Loucy (cell line): ENCODE data around the gene C22orf15.

Source experiments
- EZH2phosphoT487 ChIP-seq: fragments of 200-600 bp; IDR thresholded peaks from 2 replicates; pipeline ENCODE4 v1.6.1; 2018; ENCODE audit warnings: antibody characterized with exemption, mild to moderate bottlenecking, moderate library complexity, borderline replicate concordance
- TF ChIP-seq, protein P1 (sequence below): fragments of 200-600 bp; sonication (generic); conservative IDR thresholded peaks from 2 replicates; pipeline ENCODE4 v1.5.1; 2014; ENCODE audit warnings: mild to moderate bottlenecking, antibody characterized with exemption, low read length

DNA sequence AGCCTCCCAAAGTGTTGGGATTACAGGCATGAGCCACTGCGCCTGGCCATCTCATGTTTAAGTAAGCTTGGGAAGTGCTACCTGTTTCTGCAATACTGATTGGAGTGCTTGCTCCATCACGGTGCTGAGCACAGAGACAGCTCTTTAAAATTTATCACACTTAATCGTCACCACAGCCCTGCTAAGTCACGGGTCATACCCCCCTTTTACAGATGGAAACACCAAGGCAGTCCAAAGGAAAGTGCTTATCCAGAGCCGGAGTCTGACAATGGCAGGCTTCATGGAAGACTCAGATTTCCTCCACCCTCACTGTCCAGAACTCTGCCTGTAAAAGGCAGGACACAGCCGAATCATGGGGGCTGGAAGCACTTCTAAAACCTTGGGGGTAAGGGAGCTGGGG is 2.7 kb upstream of the C22orf15 start:
- TF ChIP-seq, protein P1, sequence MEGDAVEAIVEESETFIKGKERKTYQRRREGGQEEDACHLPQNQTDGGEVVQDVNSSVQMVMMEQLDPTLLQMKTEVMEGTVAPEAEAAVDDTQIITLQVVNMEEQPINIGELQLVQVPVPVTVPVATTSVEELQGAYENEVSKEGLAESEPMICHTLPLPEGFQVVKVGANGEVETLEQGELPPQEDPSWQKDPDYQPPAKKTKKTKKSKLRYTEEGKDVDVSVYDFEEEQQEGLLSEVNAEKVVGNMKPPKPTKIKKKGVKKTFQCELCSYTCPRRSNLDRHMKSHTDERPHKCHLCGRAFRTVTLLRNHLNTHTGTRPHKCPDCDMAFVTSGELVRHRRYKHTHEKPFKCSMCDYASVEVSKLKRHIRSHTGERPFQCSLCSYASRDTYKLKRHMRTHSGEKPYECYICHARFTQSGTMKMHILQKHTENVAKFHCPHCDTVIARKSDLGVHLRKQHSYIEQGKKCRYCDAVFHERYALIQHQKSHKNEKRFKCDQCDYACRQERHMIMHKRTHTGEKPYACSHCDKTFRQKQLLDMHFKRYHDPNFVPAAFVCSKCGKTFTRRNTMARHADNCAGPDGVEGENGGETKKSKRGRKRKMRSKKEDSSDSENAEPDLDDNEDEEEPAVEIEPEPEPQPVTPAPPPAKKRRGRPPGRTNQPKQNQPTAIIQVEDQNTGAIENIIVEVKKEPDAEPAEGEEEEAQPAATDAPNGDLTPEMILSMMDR, result no peak
- no peak for TF ChIP-seq EZH2phosphoT487
